Testis (tissue), 2 donors: ENCODE results near the gene ELAPOR1.

Experiments used
- CTCF ChIP-seq, 3 experiments: fragments of 450-650 bp in 2 of 3; fragments of 200-600 bp in 1 of 3; sonication (generic) in 1 of 3; IDR thresholded peaks; one replicate each; pipeline ENCODE4 v1.5.1; 2016 to 2019; ENCODE audit warnings: antibody characterized with exemption in 3 of 3, mild to moderate bottlenecking in 2 of 3, moderate library complexity in 1 of 3
- POLR2A ChIP-seq: fragments of 450-650 bp; IDR thresholded peaks from one replicate; pipeline ENCODE4 v1.6.1; 2017; ENCODE audit warnings: antibody characterized with exemption, mild to moderate bottlenecking, moderate library complexity

GRCh38 chr1:109079240-109079622 lies 34.7 kb upstream of the ELAPOR1 start:
- no peak for TF ChIP-seq CTCF (IDR thresholded peaks at IDR 0.05)
- TF ChIP-seq POLR2A: no peak
